Measurements from ENCODE around the gene IPO7.
"Not testable (repeated sequence)": the region's sequence is repeated elsewhere in the genome, so short reads cannot be mapped to it uniquely, and the experiment has no call there.

IPO7 gene

GRCh38 chr11:9347100-9347499, 37.4 kb upstream of the IPO7 start:
- H4K20me1 ChIP-seq (ENCODE audit: low read depth, low read length) = no peaks in the 10 kb centered on the region
- H3K4me2 ChIP-seq (ENCODE audit: low read depth, low read length, poor library complexity, severe bottlenecking) = no peak overlapping the region
- H3K9me3 ChIP-seq (ENCODE audit: insufficient read depth, low read length) = no peaks in the 10 kb centered on the region
- no peaks in the 10 kb centered on the region for H3F3A ChIP-seq (ENCODE audit: insufficient read depth)
- no peaks in the 10 kb centered on the region for H3K79me2 ChIP-seq (ENCODE audit: insufficient read depth, low read length)
- no peak overlapping the region for H3K27ac ChIP-seq (ENCODE audit: low read depth, low read length)
- no peaks in the 10 kb centered on the region for H3K27me3 ChIP-seq (ENCODE audit: low read length)
- H3K9me2 ChIP-seq (replicated peaks; ENCODE audit: insufficient read depth, low read length) = no peaks in the 10 kb centered on the region
- no peaks in the 10 kb centered on the region for H3K36me3 ChIP-seq (ENCODE audit: low read length)
- TF ChIP-seq CTCF (IDR thresholded peaks at IDR 0.05; ENCODE audit: insufficient read depth, low read length, poor library complexity, severe bottlenecking) (no peak), EZH2phosphoT487 (conservative IDR thresholded peaks at IDR 0.05; ENCODE audit: low read length) (no peak)
- no peak overlapping the region for H3K4me3 ChIP-seq (ENCODE audit: insufficient read depth, low read length, poor library complexity, severe bottlenecking)
- no peak overlapping the region for H3K9ac ChIP-seq (ENCODE audit: low read length)
- H2AFZ ChIP-seq (ENCODE audit: low read depth, low read length, severe bottlenecking) = no peak overlapping the region

DNA sequence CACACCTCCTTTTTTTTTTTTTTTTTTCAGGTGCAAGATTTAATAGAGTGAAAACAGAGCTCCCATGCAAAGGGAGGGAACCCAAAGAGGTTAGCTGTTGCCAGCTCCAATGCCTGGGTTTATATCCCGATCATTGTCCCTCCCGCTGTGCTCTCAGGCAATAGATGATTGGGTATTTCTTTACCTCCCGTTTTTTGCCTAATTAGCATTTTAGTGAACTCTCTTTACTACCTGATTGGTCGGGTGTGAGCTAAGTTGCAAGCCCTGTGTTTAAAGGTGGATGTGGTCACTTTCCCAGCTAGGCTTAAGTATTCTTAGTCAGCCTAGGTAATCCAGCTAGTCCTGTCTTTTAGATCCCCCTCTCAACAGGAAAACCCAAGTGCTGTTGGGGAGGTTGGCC, 36.7 kb upstream of the IPO7 start:
- H3K36me3 ChIP-seq (ENCODE audit: low read length); H3K9ac ChIP-seq (ENCODE audit: low read length); H3K9me3 ChIP-seq (ENCODE audit: insufficient read depth, low read length); H3K27ac ChIP-seq (ENCODE audit: low read depth, low read length); H3K9me2 ChIP-seq (replicated peaks; ENCODE audit: insufficient read depth, low read length); H2AFZ ChIP-seq (ENCODE audit: low read depth, low read length, severe bottlenecking); H4K20me1 ChIP-seq (ENCODE audit: low read depth, low read length); H3K4me2 ChIP-seq (ENCODE audit: low read depth, low read length, poor library complexity, severe bottlenecking); H3K79me2 ChIP-seq (ENCODE audit: insufficient read depth, low read length); H3K4me3 ChIP-seq (ENCODE audit: insufficient read depth, low read length, poor library complexity, severe bottlenecking); H3K27me3 ChIP-seq (ENCODE audit: low read length); H3F3A ChIP-seq (ENCODE audit: insufficient read depth): not testable (repeated sequence)

- H3K9me3 ChIP-seq (ENCODE audit: insufficient read depth, low read length) = no peaks in the 10 kb centered on the region
- no peaks in the 10 kb centered on the region for H3K36me3 ChIP-seq (ENCODE audit: low read length)
- H2AFZ ChIP-seq (ENCODE audit: low read depth, low read length, severe bottlenecking) = no peak overlapping the region
- H3K27ac ChIP-seq (ENCODE audit: low read depth, low read length) = no peak overlapping the region
- no peak overlapping the region for H3K4me2 ChIP-seq (ENCODE audit: low read depth, low read length, poor library complexity, severe bottlenecking)
- H3K27me3 ChIP-seq (ENCODE audit: low read length) = no peaks in the 10 kb centered on the region
- no peak for TF ChIP-seq CTCF (IDR thresholded peaks at IDR 0.05; ENCODE audit: insufficient read depth, low read length, poor library complexity, severe bottlenecking)
- no peak for TF ChIP-seq EZH2phosphoT487 (conservative IDR thresholded peaks at IDR 0.05; ENCODE audit: low read length)
- no peak overlapping the region for H3K9ac ChIP-seq (ENCODE audit: low read length)
- no peaks in the 10 kb centered on the region for H3K79me2 ChIP-seq (ENCODE audit: insufficient read depth, low read length)
- H3K4me3 ChIP-seq (ENCODE audit: insufficient read depth, low read length, poor library complexity, severe bottlenecking) = no peak overlapping the region
- no peaks in the 10 kb centered on the region for H3K9me2 ChIP-seq (replicated peaks; ENCODE audit: insufficient read depth, low read length)
- H4K20me1 ChIP-seq (ENCODE audit: low read depth, low read length) = no peaks in the 10 kb centered on the region
- H3F3A ChIP-seq (ENCODE audit: insufficient read depth) = no peaks in the 10 kb centered on the region
Observed at GRCh38 chr11:9351321-9351881, 33.1 kb upstream of the IPO7 start.

DNA sequence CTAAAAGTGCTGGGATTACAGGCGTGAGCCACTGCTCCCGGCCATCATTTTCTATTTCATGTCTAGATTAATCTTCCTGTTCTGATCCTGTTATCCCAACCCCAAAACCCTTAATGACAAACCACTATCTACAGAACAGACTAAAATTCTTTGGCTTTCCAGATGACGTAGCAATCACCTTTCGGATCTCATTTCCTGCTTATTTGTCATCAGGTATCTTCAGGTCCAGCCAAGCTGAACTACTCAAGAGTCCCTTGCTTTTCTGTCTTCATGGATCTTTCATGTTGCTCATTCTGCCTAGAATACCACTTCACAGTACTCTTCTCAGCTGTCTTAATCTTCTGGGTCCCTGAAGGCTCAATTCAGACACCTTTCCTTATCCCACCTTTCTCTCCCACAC, 27.4 kb upstream of the IPO7 start:
- Histone ChIP-seq H3K27ac (ENCODE audit: low read depth, low read length) (no peak overlapping the region), H3K9me3 (ENCODE audit: insufficient read depth, low read length) (no peaks in the 10 kb centered on the region), H3K9me2 (replicated peaks; ENCODE audit: insufficient read depth, low read length) (no peaks in the 10 kb centered on the region), H3K4me2 (ENCODE audit: low read depth, low read length, poor library complexity, severe bottlenecking) (no peak overlapping the region), H3K9ac (ENCODE audit: low read length) (no peak overlapping the region), H3K79me2 (ENCODE audit: insufficient read depth, low read length) (no peaks in the 10 kb centered on the region), H4K20me1 (ENCODE audit: low read depth, low read length) (no peaks in the 10 kb centered on the region), H3K4me3 (ENCODE audit: insufficient read depth, low read length, poor library complexity, severe bottlenecking) (no peak overlapping the region), H2AFZ (ENCODE audit: low read depth, low read length, severe bottlenecking) (no peak overlapping the region), H3K27me3 (ENCODE audit: low read length) (no peaks in the 10 kb centered on the region), H3F3A (ENCODE audit: insufficient read depth) (no peaks in the 10 kb centered on the region), H3K36me3 (ENCODE audit: low read length) (no peaks in the 10 kb centered on the region)
- no peak for TF ChIP-seq EZH2phosphoT487 (conservative IDR thresholded peaks at IDR 0.05; ENCODE audit: low read length)
- TF ChIP-seq CTCF (IDR thresholded peaks at IDR 0.05; ENCODE audit: insufficient read depth, low read length, poor library complexity, severe bottlenecking) = no peak

DNA sequence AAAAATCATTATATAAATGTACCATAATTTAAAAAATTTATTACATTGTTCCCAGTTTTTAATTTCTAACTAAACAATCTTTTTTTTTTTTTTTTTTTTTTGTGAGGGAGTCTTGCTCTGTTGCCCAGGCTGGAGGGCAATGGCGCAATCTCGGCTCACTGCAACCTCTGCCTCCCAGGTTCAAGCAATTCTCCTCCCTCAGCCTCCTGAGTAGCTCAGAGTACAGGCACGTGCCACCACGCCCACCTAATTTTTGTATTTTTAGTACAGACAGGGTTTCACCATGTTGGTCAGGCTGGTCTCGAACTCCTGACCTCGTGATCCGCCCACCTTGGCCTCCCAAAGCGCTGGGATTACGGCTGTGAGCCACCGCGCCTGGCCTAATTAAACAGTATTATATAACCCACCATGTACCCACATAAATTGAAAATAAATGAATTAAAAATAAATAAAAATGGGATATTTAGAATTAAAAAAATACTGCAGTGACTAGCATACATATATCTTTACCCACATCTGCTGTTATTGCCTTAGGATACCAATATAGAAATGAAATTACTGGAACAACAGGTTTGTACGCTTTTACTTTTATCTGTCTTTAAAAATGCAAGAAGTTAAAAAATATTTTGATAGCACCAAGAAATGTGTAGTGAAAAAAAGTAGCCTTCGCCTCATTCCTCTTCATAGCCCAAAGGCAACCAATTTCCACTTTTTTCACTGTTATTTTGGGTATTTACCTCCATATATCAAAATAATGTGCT, 23.4 kb upstream of the IPO7 start:
- H2AFZ ChIP-seq (ENCODE audit: low read depth, low read length, severe bottlenecking); H3K27ac ChIP-seq (ENCODE audit: low read depth, low read length); H3K79me2 ChIP-seq (ENCODE audit: insufficient read depth, low read length); H4K20me1 ChIP-seq (ENCODE audit: low read depth, low read length); H3K36me3 ChIP-seq (ENCODE audit: low read length); H3K9me3 ChIP-seq (ENCODE audit: insufficient read depth, low read length); H3K27me3 ChIP-seq (ENCODE audit: low read length); H3K4me3 ChIP-seq (ENCODE audit: insufficient read depth, low read length, poor library complexity, severe bottlenecking); H3K9me2 ChIP-seq (replicated peaks; ENCODE audit: insufficient read depth, low read length); H3K4me2 ChIP-seq (ENCODE audit: low read depth, low read length, poor library complexity, severe bottlenecking); H3K9ac ChIP-seq (ENCODE audit: low read length): not testable (repeated sequence)
- peaks cover 11% of the 10 kb centered on the region for H3F3A ChIP-seq (ENCODE audit: insufficient read depth)
